NOMO-1 treated with DMSO at 0.1 percent for 48 hours (cell line): ENCODE measurements around the gene OSBPL1A.

ENCODE experiments used
- DNase-seq: peaks from one replicate; lab custom pipeline; 2025; ENCODE audit not compliant: unreplicated experiment; lab: John Stamatoyannopoulos, UW

Gene OSBPL1A

DNA sequence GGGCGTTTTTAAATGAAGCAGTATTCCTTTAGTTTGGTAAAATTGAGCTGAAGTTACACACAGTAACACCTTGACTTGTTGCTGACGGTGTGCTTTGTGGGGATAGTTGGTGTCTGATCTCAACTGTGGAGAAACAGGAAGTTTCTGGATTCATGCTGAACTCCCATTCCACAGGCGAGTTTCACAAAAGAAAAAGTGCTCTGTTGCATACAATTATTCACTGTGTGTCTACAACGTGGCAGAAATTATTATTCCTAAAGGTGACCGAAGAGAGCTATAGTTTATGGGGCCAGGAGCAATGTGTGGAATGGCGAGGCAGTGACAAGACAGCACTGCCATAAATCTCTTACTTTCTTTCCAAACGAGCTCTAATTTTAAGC is 259.2 kb downstream of the OSBPL1A start:
- DNase-seq: peak; percentile 59

DNA sequence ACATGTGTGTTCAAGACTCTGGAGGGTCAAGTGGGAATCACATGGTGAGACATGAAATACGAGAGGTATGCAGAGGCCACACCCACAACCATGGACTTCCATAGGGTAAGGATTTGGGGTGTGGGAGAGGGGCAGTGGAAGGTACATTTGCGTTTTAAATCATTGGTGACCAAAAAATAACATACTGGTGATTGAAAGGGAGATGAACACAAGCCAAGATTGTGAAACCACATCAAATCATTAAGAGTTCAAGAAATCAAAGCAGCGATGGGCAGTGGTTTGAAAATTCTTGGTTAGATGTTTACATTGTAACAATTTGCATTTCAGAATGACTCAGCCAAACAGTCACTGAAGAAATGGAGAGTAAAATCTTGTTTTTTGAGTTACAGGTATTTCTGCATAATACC is 260.7 kb downstream of the OSBPL1A start:
- DNase-seq: no peak

DNA sequence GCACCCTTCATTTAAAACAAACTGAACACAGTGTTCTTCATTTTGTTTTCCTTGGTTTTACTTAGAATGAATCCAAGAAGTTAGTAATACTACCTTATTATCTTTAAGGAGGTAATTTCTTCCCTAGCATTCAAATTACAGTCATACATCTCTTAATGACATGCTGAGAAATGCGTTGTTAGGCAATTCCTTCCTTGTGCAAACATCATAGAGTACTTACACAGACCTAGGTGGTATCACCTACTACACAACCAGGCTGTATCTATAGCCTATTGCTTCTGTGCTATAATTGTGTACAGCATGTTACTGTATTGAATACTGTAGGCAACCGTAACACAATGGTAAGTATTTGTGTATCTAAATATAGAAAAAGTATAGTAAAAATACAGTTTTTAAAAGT is 267.1 kb downstream of the OSBPL1A start:
- no peak for DNase-seq

DNA sequence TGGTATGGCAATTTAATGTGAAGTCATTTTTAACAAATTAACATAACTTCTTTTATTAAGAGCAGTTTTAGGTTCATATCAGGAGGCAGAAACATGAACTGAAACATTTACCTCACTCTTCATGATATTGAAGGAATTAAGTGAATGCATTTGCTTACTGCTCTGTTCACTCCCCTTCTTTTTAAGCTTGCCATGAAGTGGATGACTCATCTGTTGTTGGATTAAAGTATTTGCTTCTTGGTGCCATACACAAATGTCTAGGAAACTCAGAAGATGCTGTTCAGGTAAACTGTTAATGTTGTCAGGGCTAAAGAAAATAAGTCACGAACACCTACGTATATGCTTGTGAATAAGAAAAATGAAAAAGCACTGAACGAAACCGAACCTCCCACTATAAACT is 268.9 kb downstream of the OSBPL1A start:
- no peak for DNase-seq

DNA sequence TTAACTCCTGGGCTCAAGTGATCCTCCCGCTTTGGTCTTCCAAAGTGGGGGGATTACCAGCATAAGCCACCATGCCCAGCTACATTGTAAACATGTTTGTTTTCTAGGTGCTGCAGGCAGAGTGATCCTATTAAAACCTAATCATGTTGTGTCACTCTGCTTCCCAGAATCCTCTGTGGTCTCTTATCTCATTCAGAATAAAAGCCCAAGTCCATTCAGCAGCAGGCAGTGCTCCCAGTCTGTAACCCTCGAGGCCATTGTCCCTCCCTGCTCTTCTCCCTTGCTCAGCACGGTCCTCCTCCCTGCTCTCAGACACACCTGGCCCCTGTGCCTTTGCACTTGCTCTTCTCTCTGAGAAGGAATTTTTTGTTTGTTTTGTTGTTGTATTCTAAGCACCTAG is 269.9 kb downstream of the OSBPL1A start:
- no peak for DNase-seq

DNA sequence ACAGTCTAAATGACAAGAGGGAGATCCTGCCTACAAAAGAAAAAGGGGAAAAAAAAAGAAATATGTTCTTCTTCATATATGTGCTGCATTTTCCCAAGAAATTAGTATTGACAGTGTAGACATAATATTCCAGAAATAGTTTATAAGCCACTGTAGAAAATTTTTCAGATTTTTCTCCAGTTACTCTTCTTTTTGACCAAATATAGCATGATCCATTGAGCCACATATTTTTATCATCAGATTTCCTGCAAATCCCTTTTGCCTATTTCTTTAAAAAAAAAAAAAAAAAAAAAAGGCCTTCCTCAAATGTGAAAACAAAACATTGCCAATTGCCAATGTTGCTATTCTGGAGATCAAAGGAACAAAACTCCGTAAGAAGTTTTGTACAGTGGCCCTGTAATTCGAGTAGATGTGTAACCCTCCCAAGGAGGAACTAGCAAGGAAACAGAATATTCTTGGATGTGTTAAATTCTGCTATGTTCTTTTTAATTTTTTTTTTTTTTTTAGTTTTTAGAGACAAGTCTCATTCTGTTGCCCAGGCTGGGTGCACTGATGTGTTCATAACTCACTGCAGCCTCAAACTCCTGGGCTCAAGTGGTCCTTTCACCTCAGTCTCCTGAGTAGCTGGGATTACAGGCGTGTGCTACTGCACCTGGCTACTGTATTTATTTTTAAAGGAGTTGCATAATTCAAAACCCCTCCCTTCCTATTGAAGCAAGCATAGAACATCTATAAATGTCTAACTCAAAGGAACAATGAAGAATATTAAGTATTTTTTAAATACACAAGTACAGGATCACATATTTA is 271.3 kb downstream of the OSBPL1A start:
- no peak for DNase-seq

DNA sequence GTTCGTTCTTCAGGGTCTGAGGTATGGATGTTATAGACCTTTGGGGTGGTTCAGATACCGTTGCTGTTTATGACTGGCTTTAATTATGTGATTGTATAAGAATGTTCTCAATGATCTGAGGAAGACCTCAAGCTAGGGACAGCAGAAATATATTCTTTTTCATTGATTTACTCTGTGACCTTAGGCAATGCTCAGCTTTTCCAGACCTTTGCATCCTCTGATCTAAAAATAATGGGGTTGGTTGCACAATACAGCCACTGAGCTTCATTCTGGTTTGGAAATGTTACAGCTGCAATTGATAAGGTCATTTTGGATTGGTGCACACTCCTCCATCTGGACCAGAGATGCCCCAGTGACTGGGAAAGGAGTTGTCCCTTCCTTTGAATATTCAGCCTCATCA is 276.0 kb downstream of the OSBPL1A start:
- no peak for DNase-seq

DNA sequence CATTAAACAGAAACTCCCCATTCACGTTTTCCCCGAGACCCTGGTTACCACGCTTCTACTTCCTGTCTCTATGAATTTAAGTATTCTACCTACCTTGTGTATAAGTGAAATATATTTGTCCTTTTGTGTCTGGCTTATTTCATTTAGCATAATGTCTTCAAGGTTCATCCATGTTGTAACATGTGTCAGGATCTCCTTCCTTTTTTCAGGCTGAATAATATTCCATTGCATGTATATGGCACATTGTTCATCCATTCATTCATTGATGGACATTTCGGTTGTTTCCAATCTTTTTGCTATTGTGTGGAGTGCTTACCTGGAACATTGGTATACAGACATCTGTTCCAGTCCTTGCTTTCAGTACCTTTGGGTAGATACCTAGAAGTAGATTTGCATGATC is 276.9 kb downstream of the OSBPL1A start:
- no peak for DNase-seq

DNA sequence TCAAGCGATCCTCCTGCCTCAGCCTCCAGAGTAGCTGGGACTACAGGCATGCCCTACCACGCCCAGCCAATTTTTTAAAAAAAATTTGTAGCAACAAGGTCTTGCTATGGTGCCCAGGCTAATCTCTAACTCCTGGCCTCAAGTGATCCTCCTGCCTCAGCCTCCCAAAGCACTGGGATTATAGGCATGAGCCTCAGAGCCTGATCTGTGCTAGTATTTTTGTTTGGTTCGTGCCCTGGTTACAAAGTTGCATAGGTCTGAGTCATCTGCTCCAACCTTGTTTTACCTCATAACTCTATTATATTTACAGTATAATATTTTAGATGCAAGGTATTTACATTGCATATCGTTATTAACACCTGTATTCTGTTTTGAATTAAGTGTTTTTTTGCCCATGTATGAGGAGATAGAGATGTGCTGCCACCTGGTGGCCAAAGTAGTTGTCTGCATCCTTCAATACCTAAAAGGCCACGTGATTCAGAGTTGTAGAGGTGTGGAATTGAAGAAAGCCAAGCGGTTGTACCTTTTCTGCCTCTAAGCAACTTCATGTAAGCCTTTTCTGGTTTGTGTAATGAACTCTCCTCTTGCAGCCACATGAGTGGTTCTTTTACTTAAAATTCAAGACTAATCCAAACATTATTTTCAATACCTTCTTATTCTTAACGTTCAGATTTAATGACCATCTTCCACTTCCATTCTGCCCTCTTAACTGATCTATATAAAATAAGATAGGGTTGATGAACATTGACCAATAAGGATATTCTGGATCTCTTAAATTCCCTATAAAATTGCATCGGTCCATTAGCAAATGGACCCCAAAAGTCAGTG is 278.7 kb downstream of the OSBPL1A start:
- peak; percentile 68 for DNase-seq

DNA sequence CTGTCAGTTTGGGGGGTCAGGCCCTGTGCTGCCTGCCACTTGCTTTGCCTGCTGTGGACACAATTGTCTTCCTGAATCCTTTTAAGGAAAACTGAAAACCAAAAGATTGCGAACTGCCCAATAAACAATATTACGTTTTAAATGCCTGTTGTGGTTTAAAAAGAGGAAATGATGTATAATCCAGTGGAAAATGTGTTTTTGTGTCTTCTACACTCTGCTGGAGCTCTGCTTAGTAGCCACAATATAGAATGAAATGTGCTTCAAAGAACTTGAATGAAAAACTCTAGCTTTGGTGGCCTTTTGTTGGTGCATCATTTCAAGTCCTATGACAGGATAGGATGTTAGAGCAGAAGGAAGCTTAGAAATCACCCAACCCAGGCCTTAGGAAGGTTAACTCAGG is 282.0 kb downstream of the OSBPL1A start:
- DNase-seq: peak; percentile 62

DNA sequence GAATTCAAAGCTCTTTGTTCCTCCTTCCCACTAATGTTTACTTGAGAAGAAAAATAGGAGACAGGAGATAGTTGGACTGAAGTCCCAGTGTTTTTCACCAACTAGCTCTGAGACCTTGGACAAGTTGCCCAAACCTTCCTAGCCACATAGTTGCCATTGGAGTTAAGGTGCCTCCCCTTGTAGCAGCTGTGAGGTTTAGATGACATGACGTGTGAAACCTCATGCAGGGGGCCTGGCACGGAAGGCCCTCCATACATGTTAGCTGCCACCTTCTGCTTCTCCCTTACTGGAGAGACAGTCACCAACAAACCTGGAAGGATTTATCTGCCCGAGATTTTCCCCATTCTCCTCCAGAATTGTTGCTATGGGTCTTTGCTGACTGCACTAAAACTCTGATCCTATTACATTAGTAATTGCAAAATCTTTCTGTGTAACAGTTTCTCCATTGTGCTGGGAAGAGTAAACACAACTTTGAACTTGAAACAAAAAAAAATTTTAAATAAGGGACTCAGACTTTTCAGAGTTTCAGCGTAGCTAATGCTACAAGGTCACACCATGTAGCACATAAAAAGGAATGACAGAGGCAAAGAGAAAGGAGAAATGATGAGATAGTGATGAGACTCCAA is 282.6 kb downstream of the OSBPL1A start:
- no peak for DNase-seq

DNA sequence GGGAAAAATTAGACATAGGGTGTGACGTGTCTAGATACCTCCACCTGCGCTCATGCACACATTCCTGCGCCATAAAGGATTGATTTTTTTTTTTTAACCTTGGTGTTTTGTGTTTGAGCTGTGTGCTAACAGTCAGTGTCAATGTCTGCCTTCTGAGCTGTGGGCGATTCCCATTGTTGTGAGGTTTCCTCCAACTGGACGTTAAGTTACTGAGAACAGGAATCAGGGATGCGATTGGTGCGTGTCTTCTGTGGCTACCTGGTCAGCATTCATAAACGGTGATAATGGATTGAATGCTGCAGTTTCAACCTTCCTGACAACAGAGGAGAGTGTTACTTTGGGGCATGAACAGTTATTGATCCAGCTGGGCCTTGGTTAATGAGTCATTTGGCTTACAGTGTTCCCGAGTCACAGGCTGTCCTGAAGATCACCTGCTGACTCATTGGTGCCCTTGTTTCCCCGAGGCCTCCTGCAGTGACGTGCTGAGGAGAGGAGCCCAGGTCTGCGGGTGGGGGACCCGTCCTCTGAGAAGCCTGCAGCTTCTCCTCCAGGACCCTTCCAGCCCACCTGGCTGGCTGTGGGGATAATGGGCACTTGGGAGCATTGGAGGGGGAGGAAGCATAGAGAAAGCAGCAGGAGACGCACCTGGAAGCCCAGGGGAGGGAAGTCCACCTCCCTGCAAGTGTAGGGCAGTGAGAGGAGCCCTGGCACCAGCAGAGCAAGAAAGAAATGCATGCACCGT is 284.6 kb downstream of the OSBPL1A start:
- no peak for DNase-seq

DNA sequence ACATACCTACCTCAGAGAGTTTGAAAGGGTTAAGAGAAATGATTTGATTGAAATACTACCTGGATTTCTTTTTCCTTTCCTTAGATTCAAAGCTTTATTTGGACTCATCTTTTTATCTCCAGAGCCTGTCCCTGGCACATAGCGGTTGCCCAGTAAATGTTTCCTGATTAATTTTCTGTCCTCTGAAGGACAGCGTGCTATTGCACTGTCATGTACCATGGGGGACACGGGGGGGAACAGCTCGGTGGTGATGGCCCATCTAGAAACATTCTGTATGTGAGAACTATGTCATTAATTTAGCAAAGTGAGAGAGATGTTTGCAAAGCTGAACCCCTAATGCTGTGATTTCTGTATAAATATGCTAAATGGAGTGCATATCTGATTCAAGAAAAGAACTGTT is 285.2 kb downstream of the OSBPL1A start:
- no peak for DNase-seq
